SK-N-SH (cell line): Measurements from ENCODE around the gene MRI1. TPM values are rescaled to one million over a fixed set of nuclear protein-coding genes. Genes with fewer than 3 reads are reported as not detected.

Experiments
- CTCF ChIA-PET: fragments of 300-600, 350-600 bp; formaldehyde crosslinking; extraction: SDS; loops from one replicate; lab custom pipeline; 2021; lab: Yijun Ruan, JAX
- POLR2A ChIA-PET: fragments of 350-600 bp; sonication (Branson Sonifier 250); formaldehyde crosslinking; extraction: SDS; loops from one replicate; lab custom pipeline; 2020; ENCODE audit warnings: antibody characterized with exemption, inconsistent platforms; lab: Yijun Ruan, JAX
- DNase-seq: peaks from one replicate; pipeline ENCODE4 v3.0.0; 2012
- H2AFZ ChIP-seq: fragments of 200-600 bp; sonication (generic); 2 replicates; pipeline ENCODE4 v1.8.1; 2016; ENCODE audit warnings: antibody characterized with exemption, mild to moderate bottlenecking, low read depth
- H3F3A ChIP-seq: fragments of 200-600 bp; sonication (generic); replicated peaks from 2 replicates; pipeline ENCODE3; 2016; ENCODE audit warnings: antibody characterized with exemption, mild to moderate bottlenecking; ENCODE audit not compliant: insufficient read depth
- H3K27ac ChIP-seq, 2 experiments: fragments of 200-500 bp in 1 of 2; fragments of 200-600 bp in 1 of 2; sonication (Bioruptor generic) in 1 of 2; sonication (generic), shearing (Covaris generic) in 1 of 2; 2 replicates each; pipeline versions ENCODE4 v1.5.1 to v1.6.1; 2014 to 2016; ENCODE audit warnings: low read depth in 2 of 2, inconsistent platforms in 1 of 2, low read length in 1 of 2, mild to moderate bottlenecking in 1 of 2, mixed read lengths in 1 of 2
- H3K27me3 ChIP-seq: fragments of 200-600 bp; sonication (generic), shearing (Covaris generic); 2 replicates; pipeline ENCODE4 v1.6.1; 2016; ENCODE audit warnings: mixed run types; ENCODE audit not compliant: insufficient read depth
- H3K36me3 ChIP-seq, 2 experiments: fragments of 200-500 bp in 1 of 2; fragments of 200-600 bp in 1 of 2; sonication (Bioruptor generic) in 1 of 2; sonication (generic) in 1 of 2; replicated peaks in 1 of 2; 2 replicates each; pipeline versions ENCODE3 to v1.5.1; 2014 to 2016; ENCODE audit warnings: low read length in 1 of 2, mild to moderate bottlenecking in 1 of 2; ENCODE audit not compliant: insufficient read depth in 2 of 2, control insufficient read depth in 1 of 2
- H3K4me1 ChIP-seq, 2 experiments: fragments of 200-500 bp in 1 of 2; fragments of 200-600 bp in 1 of 2; sonication (Bioruptor generic) in 1 of 2; sonication (generic), shearing (Covaris generic) in 1 of 2; 2 replicates each; pipeline versions ENCODE4 v1.5.1 to v1.6.1; 2014 to 2016; ENCODE audit warnings: low read depth in 1 of 2, low read length in 1 of 2, mixed run types in 1 of 2; ENCODE audit not compliant: insufficient read depth in 2 of 2, control insufficient read depth in 1 of 2
- H3K4me2 ChIP-seq: fragments of 200-600 bp; sonication (generic), shearing (Covaris generic); 2 replicates; pipeline ENCODE4 v1.6.1; 2017; ENCODE audit warnings: mixed run types
- H3K4me3 ChIP-seq, 2 experiments: fragments of 200-500 bp in 1 of 2; fragments of 200-600 bp in 1 of 2; sonication (Bioruptor generic) in 1 of 2; sonication (generic), shearing (Covaris generic) in 1 of 2; 2 replicates each; pipeline versions ENCODE4 v1.5.1 to v1.8.1; 2014 to 2016; ENCODE audit warnings: low read depth in 2 of 2, inconsistent platforms in 1 of 2, low read length in 1 of 2, mild to moderate bottlenecking in 1 of 2, mixed read lengths in 1 of 2, moderate library complexity in 1 of 2
- H3K79me2 ChIP-seq: fragments of 200-600 bp; sonication (generic); 2 replicates; pipeline ENCODE4 v1.8.1; 2017; ENCODE audit warnings: mild to moderate bottlenecking; ENCODE audit not compliant: insufficient read depth
- H3K9ac ChIP-seq: fragments of 200-600 bp; sonication (generic); 2 replicates; pipeline ENCODE4 v1.6.1; 2017; ENCODE audit warnings: mixed run types
- H3K9me2 ChIP-seq: fragments of 200-600 bp; sonication (generic); 2 replicates; pipeline ENCODE4 v1.6.1; 2017; ENCODE audit warnings: mixed run types
- H3K9me3 ChIP-seq: fragments of 200-600 bp; sonication (generic); 2 replicates; pipeline ENCODE4 v1.6.1; 2017; ENCODE audit warnings: mixed run types, mild to moderate bottlenecking, moderate library complexity
- H4K20me1 ChIP-seq: fragments of 200-600 bp; sonication (generic); 2 replicates; pipeline ENCODE4 v1.6.1; 2017; ENCODE audit warnings: mild to moderate bottlenecking, mixed run types; ENCODE audit not compliant: insufficient read depth
- CHD2 ChIP-seq: fragments of 150-350 bp; IDR thresholded peaks from 2 replicates; pipeline ENCODE4 v1.6.1; 2018; ENCODE audit warnings: low read length; ENCODE audit not compliant: partially characterized antibody
- CTCF ChIP-seq: fragments of 200-600 bp; sonication (generic); IDR thresholded peaks from 2 replicates; pipeline ENCODE4 v1.6.1; 2017; ENCODE audit warnings: antibody characterized with exemption, mild to moderate bottlenecking, moderate library complexity
- EP300 ChIP-seq, 2 experiments: IDR thresholded peaks; 2 replicates each; pipeline versions ENCODE4 v1.4.0 to v1.6.1; 2012; ENCODE audit warnings: borderline replicate concordance in 1 of 2, low read depth in 1 of 2, low read length in 1 of 2
- EZH2phosphoT487 ChIP-seq: fragments of 200-600 bp; sonication (generic); IDR thresholded peaks from 2 replicates; pipeline ENCODE4 v1.6.1; 2017; ENCODE audit warnings: low read depth, mixed run types, mild to moderate bottlenecking, antibody characterized with exemption, moderate library complexity, borderline replicate concordance
- FOSL2 ChIP-seq: IDR thresholded peaks from 2 replicates; pipeline ENCODE4 v1.4.0; 2012; ENCODE audit warnings: low read depth, mild to moderate bottlenecking, moderate library complexity, borderline replicate concordance
- FOXJ3 ChIP-seq: sonication (generic); formaldehyde crosslinking; IDR thresholded peaks from 2 replicates; pipeline ENCODE4 v1.5.1; 2020; ENCODE audit warnings: mild to moderate bottlenecking, missing genetic modification reagents
- FOXM1 ChIP-seq: IDR thresholded peaks from 2 replicates; pipeline ENCODE4 v1.4.0; 2012; ENCODE audit warnings: low read depth, mild to moderate bottlenecking
- GABPA ChIP-seq: IDR thresholded peaks from 2 replicates; pipeline ENCODE4 v1.4.0; 2012; ENCODE audit warnings: low read depth, mild to moderate bottlenecking
- GATA2 ChIP-seq: sonication (generic); formaldehyde crosslinking; IDR thresholded peaks from 2 replicates; pipeline ENCODE4 v1.5.0; 2020; ENCODE audit warnings: mild to moderate bottlenecking, missing genetic modification reagents
- IRF3 ChIP-seq: fragments of 150-350 bp; IDR thresholded peaks from 2 replicates; pipeline ENCODE4 v1.6.1; 2016; ENCODE audit warnings: mild to moderate bottlenecking, low read depth, low read length
- MEF2A ChIP-seq: IDR thresholded peaks from 2 replicates; pipeline ENCODE4 v1.4.0; 2012; ENCODE audit warnings: low read depth, borderline replicate concordance
- MXI1 ChIP-seq: IDR thresholded peaks from 2 replicates; pipeline ENCODE4 v1.6.1; 2012; ENCODE audit warnings: mild to moderate bottlenecking, low read depth, low read length, improper control_type of control experiment
- NRF1 ChIP-seq: IDR thresholded peaks from 2 replicates; pipeline ENCODE4 v1.6.1; 2012; ENCODE audit warnings: low read depth, mild to moderate bottlenecking, low read length
- POLR2AphosphoS5 ChIP-seq: IDR thresholded peaks from 2 replicates; pipeline ENCODE4 v1.6.1; 2012; ENCODE audit warnings: low read depth, low read length
- RAD21 ChIP-seq: IDR thresholded peaks from 2 replicates; pipeline ENCODE4 v1.6.1; 2012; ENCODE audit warnings: mild to moderate bottlenecking, low read length
- SIN3A ChIP-seq: IDR thresholded peaks from 2 replicates; pipeline ENCODE4 v1.6.1; 2012; ENCODE audit warnings: low read depth, mild to moderate bottlenecking, low read length, moderate library complexity, borderline replicate concordance
- SMC3 ChIP-seq: IDR thresholded peaks from 2 replicates; pipeline ENCODE4 v1.6.1; 2012; ENCODE audit warnings: low read depth, low read length, improper control_type of control experiment
- TAF1 ChIP-seq: IDR thresholded peaks from 2 replicates; pipeline ENCODE4 v1.6.1; 2012; ENCODE audit warnings: low read depth, mild to moderate bottlenecking, low read length, moderate library complexity, borderline replicate concordance
- TCF12 ChIP-seq: IDR thresholded peaks from 2 replicates; pipeline ENCODE4 v1.4.0; 2012
- TEAD4 ChIP-seq: IDR thresholded peaks from 2 replicates; pipeline ENCODE4 v1.4.0; 2012; ENCODE audit warnings: mild to moderate bottlenecking, borderline replicate concordance; ENCODE audit not compliant: insufficient read depth
- USF1 ChIP-seq: IDR thresholded peaks from 2 replicates; pipeline ENCODE4 v1.4.0; 2012; ENCODE audit warnings: low read depth, borderline replicate concordance
- YY1 ChIP-seq: IDR thresholded peaks from 2 replicates; pipeline ENCODE4 v1.4.0; 2012; ENCODE audit warnings: low read depth, mild to moderate bottlenecking
- WGBS: methylation state at CpG from one replicate; pipeline ENCODE4 v1.1.6; 2017; ENCODE audit warnings: low lambda C conversion rate; 5-methylcytosine and 5-hydroxymethylcytosine counted together
- polyA plus RNA-seq, 3 experiments: library from polyadenylated mRNA; depleted of rRNA; stranded (reverse); fragments of >200 nt; gene quantifications; 2 replicates each; pipeline ENCODE4 v1.2.3, GENCODE V29; 2012
- TF ChIP-seq, protein P1 (sequence below): IDR thresholded peaks from 2 replicates; pipeline ENCODE4 v1.4.0; 2012; ENCODE audit warnings: low read depth
- TF ChIP-seq, protein P2 (sequence below): IDR thresholded peaks from 2 replicates; pipeline ENCODE4 v1.4.0; 2012; ENCODE audit warnings: low read depth, borderline replicate concordance
- TF ChIP-seq, protein P3 (sequence below): fragments of 150-350 bp; IDR thresholded peaks from 2 replicates; pipeline ENCODE4 v1.6.1; 2017; ENCODE audit warnings: antibody characterized with exemption, low read length, low read depth, borderline replicate concordance

Gene MRI1
- polyA plus RNA-seq, 1 of the 3 experiments (the other 2 are of a cell fraction) = 49.6 TPM

GRCh38 chr19:13731147-13731964, 33.0 kb upstream of the MRI1 start:
- peak overlapping the region; percentile 72 for H2AFZ ChIP-seq
- H3K79me2 ChIP-seq = peaks cover 21% of the 10 kb centered on the region
- H3K9ac ChIP-seq = peak overlapping the region; percentile 93
- H4K20me1 ChIP-seq = no peaks in the 10 kb centered on the region
- no peaks in the 10 kb centered on the region for H3K9me3 ChIP-seq
- no peaks in the 10 kb centered on the region for H3K9me2 ChIP-seq
- 4% methylated on average over 29 of the region's 39 CpGs for WGBS
- DNase-seq = peak; percentile 96
- peak overlapping the region; percentile 89 to 100 for H3K27ac ChIP-seq
- peak overlapping the region; percentile 94 for H3K4me2 ChIP-seq
- H3K36me3 ChIP-seq = peaks cover 0 to 13% of the 10 kb centered on the region in 2 experiments
- H3K27me3 ChIP-seq = no peaks in the 10 kb centered on the region
- H3K4me3 ChIP-seq = peak overlapping the region; percentile 61 to 72
- CTCF ChIA-PET = interaction anchor here (1.2 to 1.5 kb wide), 2 partner anchors 10 to 131 kb away, joined by 5 to 8 read pairs; no protein-coding TSS in a partner anchor
- peaks cover 28% of the 10 kb centered on the region for H3F3A ChIP-seq
- peaks cover 7 to 18% of the 10 kb centered on the region in 2 experiments; a peak in 3 of 4 replicates for H3K4me1 ChIP-seq
- POLR2A ChIA-PET = interaction anchor here (0.7 to 1.7 kb wide), 4 partner anchors 10 to 295 kb away, joined by 4 to 12 read pairs (median 6); partner anchors contain the start of gene MRI1
- TF ChIP-seq EZH2phosphoT487 (no peak), EP300 (IDR thresholded peaks at IDR 0.05; ENCODE audit: borderline replicate concordance in 1 of 2, low read depth in 1 of 2, low read length in 1 of 2) (peak; percentile 43 to 95; a peak in 3 of 4 replicates), USF1 (no peak), TCF12 (peak; percentile 96), TAF1 (no peak; the same call in 1 of the 2 replicates), MXI1 (peak; percentile 96), FOXJ3 (CRISPR knock-in tag) (no peak), CHD2 (no peak), MEF2A (peak; percentile 98), FOXM1 (peak; percentile 84; the same call in 1 of the 2 replicates), RAD21 (no peak), NRF1 (peak; percentile 94), GATA2 (CRISPR knock-in tag) (no peak), SIN3A (peak; percentile 24; the same call in 1 of the 2 replicates), FOSL2 (peak; percentile 100), CTCF (no peak), SMC3 (no peak), YY1 (no peak), TEAD4 (peak; percentile 87), POLR2AphosphoS5 (peak; percentile 96), IRF3 (no peak), GABPA (no peak)
- TF ChIP-seq, protein P1, sequence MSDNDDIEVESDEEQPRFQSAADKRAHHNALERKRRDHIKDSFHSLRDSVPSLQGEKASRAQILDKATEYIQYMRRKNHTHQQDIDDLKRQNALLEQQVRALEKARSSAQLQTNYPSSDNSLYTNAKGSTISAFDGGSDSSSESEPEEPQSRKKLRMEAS = peak; percentile 28; the same call in 1 of the 2 replicates
- TF ChIP-seq, protein P2, sequence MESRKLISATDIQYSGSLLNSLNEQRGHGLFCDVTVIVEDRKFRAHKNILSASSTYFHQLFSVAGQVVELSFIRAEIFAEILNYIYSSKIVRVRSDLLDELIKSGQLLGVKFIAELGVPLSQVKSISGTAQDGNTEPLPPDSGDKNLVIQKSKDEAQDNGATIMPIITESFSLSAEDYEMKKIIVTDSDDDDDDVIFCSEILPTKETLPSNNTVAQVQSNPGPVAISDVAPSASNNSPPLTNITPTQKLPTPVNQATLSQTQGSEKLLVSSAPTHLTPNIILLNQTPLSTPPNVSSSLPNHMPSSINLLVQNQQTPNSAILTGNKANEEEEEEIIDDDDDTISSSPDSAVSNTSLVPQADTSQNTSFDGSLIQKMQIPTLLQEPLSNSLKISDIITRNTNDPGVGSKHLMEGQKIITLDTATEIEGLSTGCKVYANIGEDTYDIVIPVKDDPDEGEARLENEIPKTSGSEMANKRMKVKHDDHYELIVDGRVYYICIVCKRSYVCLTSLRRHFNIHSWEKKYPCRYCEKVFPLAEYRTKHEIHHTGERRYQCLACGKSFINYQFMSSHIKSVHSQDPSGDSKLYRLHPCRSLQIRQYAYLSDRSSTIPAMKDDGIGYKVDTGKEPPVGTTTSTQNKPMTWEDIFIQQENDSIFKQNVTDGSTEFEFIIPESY = peak; percentile 67; the same call in 1 of the 2 replicates
- TF ChIP-seq, protein P3, sequence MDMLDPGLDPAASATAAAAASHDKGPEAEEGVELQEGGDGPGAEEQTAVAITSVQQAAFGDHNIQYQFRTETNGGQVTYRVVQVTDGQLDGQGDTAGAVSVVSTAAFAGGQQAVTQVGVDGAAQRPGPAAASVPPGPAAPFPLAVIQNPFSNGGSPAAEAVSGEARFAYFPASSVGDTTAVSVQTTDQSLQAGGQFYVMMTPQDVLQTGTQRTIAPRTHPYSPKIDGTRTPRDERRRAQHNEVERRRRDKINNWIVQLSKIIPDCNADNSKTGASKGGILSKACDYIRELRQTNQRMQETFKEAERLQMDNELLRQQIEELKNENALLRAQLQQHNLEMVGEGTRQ = no peak
